ELF-1 (cell line): ENCODE data around the gene DNAH2.
A peak's percentile ranks its signal among the peaks of the same experiment; 100 is the strongest.

ENCODE experiments used
- DNase-seq: peaks from one replicate; pipeline ENCODE4 v3.0.0-alpha.2; 2016; ENCODE audit warnings: low read depth, low spot score

The DNAH2 gene

GRCh38 chr17:7838090-7839075 lies 120.8 kb downstream of the DNAH2 start:
- peak; percentile 85 for DNase-seq

DNA sequence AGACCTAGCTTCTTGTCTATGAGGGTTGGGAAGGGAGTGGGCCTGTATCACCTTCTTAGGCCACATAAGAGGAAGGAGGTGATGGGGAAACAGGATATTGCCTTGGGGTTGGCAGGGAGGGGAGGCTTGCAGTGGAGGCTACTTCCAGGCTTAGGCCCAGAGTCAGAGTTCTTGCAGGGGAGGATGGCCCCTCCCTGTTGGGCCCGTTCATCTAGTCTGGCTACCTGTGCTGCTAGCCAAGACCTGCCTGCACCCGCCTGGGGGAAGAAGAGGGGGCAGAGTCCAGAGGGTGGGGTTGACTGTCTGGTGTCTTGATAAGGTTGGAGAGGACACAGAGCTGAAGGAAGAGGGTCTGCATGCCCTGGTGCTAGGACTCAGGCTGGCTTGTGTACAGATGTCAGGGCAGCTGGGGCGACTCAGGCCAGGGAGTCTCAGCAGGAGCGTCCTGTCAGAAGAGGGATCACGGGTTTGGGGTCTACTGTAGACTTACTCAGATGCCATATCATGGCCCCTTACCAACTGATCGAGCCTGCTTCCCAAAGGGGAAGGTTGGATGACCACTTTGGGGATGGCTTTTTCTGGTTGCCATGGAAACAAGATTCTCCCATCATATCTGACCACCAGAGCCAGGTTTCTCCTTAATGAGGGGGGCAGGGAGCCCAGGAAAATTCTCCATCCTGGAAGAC lies 121.8 kb downstream of the DNAH2 start:
- DNase-seq = peak; percentile 81

- no peak for DNase-seq
Observed at GRCh38 chr17:7839876-7840261, 122.3 kb downstream of the DNAH2 start.

DNA sequence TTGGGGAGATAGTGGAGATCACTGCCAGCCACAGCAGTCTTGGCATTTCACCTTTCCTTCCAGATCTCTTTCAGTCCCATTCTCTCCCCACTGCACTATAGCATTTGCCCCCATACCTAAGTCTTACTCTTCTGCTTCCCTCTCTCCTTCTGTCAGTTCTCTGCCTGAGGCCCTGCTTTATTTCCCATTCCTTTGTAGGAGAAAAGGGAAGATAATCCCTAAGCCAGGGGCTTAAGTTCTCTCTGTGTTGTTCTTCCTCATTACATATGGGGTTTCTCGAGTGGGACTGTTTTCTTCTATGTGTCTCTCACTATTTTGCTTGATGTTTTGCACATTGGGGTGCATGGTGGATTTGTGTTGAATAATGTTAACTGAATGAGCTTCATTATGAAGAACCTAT lies 122.9 kb downstream of the DNAH2 start:
- no peak for DNase-seq

GRCh38 chr17:7840875-7841274 lies 123.3 kb downstream of the DNAH2 start:
- no peak for DNase-seq

DNA sequence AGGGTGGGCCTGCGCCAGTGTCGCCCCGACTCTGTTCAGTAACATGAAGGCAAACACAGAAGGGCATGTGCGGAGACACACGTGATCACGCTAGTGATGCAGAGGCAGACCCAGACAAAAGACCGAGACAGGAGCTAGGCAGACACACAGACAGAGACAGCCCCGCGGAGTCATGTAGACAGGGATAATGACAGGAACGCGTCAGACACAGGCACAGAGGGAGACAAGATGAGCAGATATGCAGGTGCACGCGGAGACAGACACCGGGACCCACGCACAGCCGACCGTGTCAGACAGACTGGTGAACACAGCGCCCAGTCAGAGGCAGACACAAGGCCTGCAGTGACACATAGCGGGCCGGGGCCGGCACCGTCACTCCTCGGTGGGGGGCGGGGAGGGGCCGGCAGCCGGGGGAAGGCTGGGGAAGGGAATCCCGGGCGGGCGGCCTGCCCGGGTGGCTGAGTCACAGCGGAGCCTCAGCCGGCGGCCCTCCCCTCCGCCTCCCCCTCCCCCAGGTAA lies 123.9 kb downstream of the DNAH2 start:
- peak; percentile 74 for DNase-seq

DNA sequence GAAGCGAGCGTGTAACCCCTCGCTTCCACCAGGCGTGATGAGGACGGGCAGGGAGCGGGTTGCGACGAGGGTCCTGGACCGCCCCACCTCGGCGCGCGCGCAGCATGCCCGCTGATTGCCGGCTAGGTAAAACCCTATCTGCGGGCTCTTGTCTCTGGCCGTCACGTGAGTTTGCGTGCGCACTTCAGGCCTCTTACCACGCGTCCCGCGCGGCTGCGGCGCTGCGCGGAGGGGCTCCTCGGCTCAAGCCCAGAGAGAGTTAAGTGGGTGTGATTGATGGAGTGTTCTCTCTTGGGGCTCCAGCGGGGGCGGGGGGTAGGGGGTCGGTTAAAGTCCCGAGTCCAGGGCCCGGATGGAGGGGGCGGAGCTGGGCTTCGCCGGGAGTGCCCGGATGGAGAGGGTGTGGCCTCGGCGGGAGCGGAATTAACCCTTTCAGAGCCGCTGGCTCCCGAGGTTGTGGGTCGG lies 124.4 kb downstream of the DNAH2 start:
- DNase-seq = peak; percentile 93

DNA sequence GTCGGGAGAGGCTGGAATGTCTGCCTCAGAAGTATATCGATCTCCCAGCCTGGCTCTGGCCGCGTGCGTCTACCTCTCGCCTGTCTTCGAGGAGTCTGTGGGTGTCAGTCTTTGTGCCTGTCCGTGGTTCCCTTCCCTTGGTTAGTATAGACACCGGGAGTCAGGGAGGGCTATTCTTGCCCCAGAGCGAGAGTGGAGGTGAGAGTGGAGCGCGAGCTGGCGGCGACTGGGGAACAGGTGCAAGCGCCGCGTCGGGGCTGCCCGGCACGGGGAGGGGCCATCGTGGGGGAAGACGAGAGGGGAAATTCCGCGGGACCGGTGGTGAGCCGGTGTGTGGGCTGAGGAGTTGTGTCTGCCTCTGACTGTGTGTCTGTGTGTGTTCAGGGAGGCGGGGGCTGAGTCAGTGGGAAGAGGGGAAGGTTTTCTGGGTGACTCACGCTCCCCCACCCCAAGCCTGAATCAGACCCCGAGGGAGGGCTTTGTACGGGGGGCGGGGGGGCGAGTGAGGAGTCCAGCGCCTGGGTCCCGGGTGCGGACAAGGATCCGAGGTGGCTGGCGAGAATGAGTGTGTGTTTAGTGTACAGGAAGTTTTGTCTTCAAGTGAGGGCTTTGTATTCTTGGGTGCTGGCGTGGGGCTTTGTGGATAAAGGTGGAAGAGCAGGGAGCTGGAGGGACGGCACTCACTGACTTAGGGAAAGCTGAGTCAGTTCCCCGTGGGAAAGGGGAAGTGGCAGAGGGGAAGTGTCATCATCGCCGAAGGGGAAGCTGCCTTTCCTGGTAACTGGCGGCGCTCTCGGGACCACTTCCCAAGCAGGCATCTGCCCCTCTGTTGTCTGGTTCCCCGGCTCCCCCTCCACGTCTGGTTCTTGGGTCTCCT lies 125.1 kb downstream of the DNAH2 start:
- peak; percentile 70 for DNase-seq

GRCh38 chr17:7843257-7843535 lies 125.7 kb downstream of the DNAH2 start:
- peak; percentile 68 for DNase-seq

- peak; percentile 88 for DNase-seq
Observed at GRCh38 chr17:7843536-7844291, 126.2 kb downstream of the DNAH2 start.

DNA sequence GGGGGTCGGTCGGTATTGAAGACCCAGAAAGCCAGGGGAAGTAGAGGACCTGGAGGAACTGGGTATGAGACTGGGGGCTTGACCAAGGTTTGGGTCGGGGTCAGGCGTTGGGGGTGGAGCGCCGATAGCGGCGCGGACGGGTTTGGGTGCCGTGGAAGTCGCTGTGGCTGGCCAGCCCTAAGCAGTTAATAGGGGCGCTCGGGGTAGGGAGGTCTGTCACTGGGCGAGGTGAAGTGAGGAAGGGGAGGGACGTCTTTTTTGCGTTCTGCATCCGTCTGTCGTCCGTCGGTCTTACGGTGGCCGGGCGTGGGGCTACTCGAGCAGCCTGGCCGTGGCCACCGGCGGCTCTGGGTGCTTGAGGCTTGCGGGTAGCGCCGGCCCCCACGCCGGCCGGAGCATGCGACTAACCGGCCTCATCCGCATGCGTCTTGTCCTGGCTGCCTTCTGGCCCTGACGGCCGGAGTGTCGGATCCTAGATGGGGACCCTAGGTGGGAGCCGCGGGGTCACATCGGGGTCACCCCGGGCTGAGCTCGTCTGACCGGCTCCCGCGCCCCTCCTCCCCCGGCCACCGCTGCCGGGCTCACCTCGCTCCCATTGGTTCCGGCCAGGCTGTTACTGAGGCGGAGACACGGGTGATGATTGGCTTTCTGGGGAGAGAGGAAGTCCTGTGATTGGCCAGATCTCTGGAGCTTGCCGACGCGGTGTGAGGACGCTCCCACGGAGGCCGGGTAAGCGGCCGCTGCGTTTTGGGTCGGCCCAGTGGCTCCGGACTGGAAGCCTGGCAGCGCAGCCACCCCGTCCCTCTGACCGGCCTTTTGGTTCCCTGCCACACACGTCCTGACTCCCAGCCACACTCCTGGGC lies 127.0 kb downstream of the DNAH2 start:
- DNase-seq = peak; percentile 96

GRCh38 chr17:7845359-7846062 lies 128.0 kb downstream of the DNAH2 start:
- no peak for DNase-seq

- no peak for DNase-seq
Observed at GRCh38 chr17:7846063-7846735, 128.7 kb downstream of the DNAH2 start.

GRCh38 chr17:7846765-7847661 lies 129.5 kb downstream of the DNAH2 start:
- no peak for DNase-seq

GRCh38 chr17:7848131-7848579 lies 130.6 kb downstream of the DNAH2 start:
- DNase-seq = no peak

GRCh38 chr17:7848739-7849129 lies 131.2 kb downstream of the DNAH2 start:
- DNase-seq = no peak

- DNase-seq = no peak
Observed at GRCh38 chr17:7849130-7849750, 131.7 kb downstream of the DNAH2 start.
